Body of pancreas (tissue), 4 donors: ENCODE measurements around the gene ZNF891.

Experiments used
- CTCF ChIP-seq, 7 experiments: fragments of 450-650 bp in 4 of 7; fragments of 200-600 bp in 3 of 7; sonication (generic) in 3 of 7; IDR thresholded peaks; one replicate each; pipeline ENCODE4 v1.5.1; 2016 to 2019; ENCODE audit warnings: antibody characterized with exemption in 7 of 7
- POLR2A ChIP-seq, 3 donors: fragments of 450-650 bp; IDR thresholded peaks; one replicate each; pipeline ENCODE4 v1.6.1; 2016; ENCODE audit warnings: antibody characterized with exemption in 3 of 3, mild to moderate bottlenecking in 2 of 3

- TF ChIP-seq CTCF (IDR thresholded peaks at IDR 0.05) (peak in 1 of 7 experiments; percentile 14), POLR2A (IDR thresholded peaks at IDR 0.05) (peak; percentile 74 to 95 (median 93))
Observed at GRCh38 chr12:133130038-133130807, at the start of gene ZNF891, which contains the start of gene ZNF10.
